ENCODE data around the gene PSMB1. TPM values are rescaled to one million over a fixed set of nuclear protein-coding genes. Genes with fewer than 3 reads are reported as not detected.

Gene PSMB1
- total and polyA plus RNA-seq, 9 of the 15 experiments (the other 6 are each of a cell fraction or from before 2014, with no cell fraction given) = 447 to 2,953 (median 884) TPM

GRCh38 chr6:170554013-170554795, 1.1 kb upstream of the PSMB1 start, which contains the start of gene TBP (continued):
- TF ChIP-seq SUPT5H (IDR thresholded peaks at IDR 0.05) (peak; percentile 85), SP2 (IDR thresholded peaks at IDR 0.05; ENCODE audit: extremely low read depth, low read depth, low read length, poor library complexity, severe bottlenecking) (peak; percentile 67), ESRRA (IDR thresholded peaks at IDR 0.05; ENCODE audit: borderline replicate concordance, low read depth) (peak; percentile 83), TAL1 (IDR thresholded peaks at IDR 0.05) (peak; percentile 11; the same call in 1 of the 2 replicates), TAF7 (tag; IDR thresholded peaks at IDR 0.05) (peak; percentile 30; the same call in 1 of the 2 replicates), NR2C2 (CRISPR knock-in tag; IDR thresholded peaks at IDR 0.05) (peak; percentile 96), NR2C2 (tag; IDR thresholded peaks at IDR 0.05) (peak; percentile 99), PHF20 (IDR thresholded peaks at IDR 0.05; ENCODE audit: partially characterized antibody) (peak; percentile 97), RBM39 (optimal IDR thresholded peaks at IDR 0.05; ENCODE audit: low read depth, low read length) (no peak), NEUROD1 (IDR thresholded peaks at IDR 0.05; ENCODE audit: borderline replicate concordance, low read depth, low read length, partially characterized antibody) (peak; percentile 23), ATF1 (CRISPR knock-in tag; IDR thresholded peaks at IDR 0.05) (peak; percentile 90; the same call in 1 of the 2 replicates), ATF1 (tag; IDR thresholded peaks at IDR 0.05) (peak; percentile 99), MEIS2 (IDR thresholded peaks at IDR 0.05; ENCODE audit: partially characterized antibody) (peak; percentile 39)
- TF ChIP-seq, protein P1, sequence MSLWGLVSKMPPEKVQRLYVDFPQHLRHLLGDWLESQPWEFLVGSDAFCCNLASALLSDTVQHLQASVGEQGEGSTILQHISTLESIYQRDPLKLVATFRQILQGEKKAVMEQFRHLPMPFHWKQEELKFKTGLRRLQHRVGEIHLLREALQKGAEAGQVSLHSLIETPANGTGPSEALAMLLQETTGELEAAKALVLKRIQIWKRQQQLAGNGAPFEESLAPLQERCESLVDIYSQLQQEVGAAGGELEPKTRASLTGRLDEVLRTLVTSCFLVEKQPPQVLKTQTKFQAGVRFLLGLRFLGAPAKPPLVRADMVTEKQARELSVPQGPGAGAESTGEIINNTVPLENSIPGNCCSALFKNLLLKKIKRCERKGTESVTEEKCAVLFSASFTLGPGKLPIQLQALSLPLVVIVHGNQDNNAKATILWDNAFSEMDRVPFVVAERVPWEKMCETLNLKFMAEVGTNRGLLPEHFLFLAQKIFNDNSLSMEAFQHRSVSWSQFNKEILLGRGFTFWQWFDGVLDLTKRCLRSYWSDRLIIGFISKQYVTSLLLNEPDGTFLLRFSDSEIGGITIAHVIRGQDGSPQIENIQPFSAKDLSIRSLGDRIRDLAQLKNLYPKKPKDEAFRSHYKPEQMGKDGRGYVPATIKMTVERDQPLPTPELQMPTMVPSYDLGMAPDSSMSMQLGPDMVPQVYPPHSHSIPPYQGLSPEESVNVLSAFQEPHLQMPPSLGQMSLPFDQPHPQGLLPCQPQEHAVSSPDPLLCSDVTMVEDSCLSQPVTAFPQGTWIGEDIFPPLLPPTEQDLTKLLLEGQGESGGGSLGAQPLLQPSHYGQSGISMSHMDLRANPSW (CRISPR knock-in tag; IDR thresholded peaks at IDR 0.05) = no peak

Data from K562 (cell line).